Esophagus squamous epithelium (tissue), 4 donors: ENCODE measurements around the gene TSEN2.

ENCODE experiments used
- POLR2A ChIP-seq, 4 donors: fragments of 450-650 bp; IDR thresholded peaks; one replicate each; pipeline ENCODE4 v1.6.1; 2017; ENCODE audit warnings: antibody characterized with exemption in 4 of 4, mild to moderate bottlenecking in 4 of 4, moderate library complexity in 3 of 4
- TF ChIP-seq, protein P1 (sequence below), 6 experiments: fragments of 450-650 bp in 4 of 6; fragments of 200-600 bp in 2 of 6; sonication (generic) in 2 of 6; IDR thresholded peaks; one replicate each; pipeline ENCODE4 v1.5.1; 2016 to 2019; ENCODE audit warnings: antibody characterized with exemption in 6 of 6, mild to moderate bottlenecking in 4 of 6, moderate library complexity in 4 of 6

DNA sequence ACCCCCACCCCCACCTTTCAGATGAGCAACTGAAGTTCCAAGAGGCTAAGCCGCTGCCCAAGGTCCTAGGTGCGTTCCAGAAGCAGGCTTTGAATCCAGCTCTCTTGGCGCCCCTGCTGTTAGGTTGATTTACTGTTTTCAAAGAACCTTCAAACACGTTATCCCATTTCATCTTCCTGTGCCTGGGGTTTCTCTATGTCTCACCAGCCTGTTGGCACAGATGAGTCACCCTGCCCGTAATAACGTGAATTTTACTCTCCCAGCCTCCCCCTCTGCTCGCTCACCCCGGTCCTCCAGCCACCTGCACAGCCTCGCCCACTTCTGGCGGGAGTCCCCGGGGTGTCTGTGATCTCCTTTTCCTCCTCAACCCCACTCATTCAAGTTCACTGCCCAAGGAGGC is 13.0 kb upstream of the TSEN2 start:
- TF ChIP-seq, protein P1, sequence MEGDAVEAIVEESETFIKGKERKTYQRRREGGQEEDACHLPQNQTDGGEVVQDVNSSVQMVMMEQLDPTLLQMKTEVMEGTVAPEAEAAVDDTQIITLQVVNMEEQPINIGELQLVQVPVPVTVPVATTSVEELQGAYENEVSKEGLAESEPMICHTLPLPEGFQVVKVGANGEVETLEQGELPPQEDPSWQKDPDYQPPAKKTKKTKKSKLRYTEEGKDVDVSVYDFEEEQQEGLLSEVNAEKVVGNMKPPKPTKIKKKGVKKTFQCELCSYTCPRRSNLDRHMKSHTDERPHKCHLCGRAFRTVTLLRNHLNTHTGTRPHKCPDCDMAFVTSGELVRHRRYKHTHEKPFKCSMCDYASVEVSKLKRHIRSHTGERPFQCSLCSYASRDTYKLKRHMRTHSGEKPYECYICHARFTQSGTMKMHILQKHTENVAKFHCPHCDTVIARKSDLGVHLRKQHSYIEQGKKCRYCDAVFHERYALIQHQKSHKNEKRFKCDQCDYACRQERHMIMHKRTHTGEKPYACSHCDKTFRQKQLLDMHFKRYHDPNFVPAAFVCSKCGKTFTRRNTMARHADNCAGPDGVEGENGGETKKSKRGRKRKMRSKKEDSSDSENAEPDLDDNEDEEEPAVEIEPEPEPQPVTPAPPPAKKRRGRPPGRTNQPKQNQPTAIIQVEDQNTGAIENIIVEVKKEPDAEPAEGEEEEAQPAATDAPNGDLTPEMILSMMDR (IDR thresholded peaks at IDR 0.05), result no peak
- TF ChIP-seq POLR2A (IDR thresholded peaks at IDR 0.05), result no peak
